HG02642 (cell line): ENCODE results near the gene PALD1.

ENCODE experiments used
- ATAC-seq: cut with Tn5 transposase; IDR thresholded peaks from one replicate; pipeline ENCODE4 v1.9.1; 2021; ENCODE audit warnings: mild to moderate bottlenecking; ENCODE audit not compliant: unreplicated experiment, poor library complexity

PALD1 gene

GRCh38 chr10:70532554-70533188 lies 54.1 kb downstream of the PALD1 start:
- ATAC-seq: no peak

- no peak for ATAC-seq
These were observed 54.6 kb downstream of the PALD1 start for GRCh38 chr10:70533189-70533558.

GRCh38 chr10:70534281-70534680 lies 55.7 kb downstream of the PALD1 start:
- no peak for ATAC-seq

GRCh38 chr10:70535001-70535400 lies 56.4 kb downstream of the PALD1 start:
- ATAC-seq: no peak

GRCh38 chr10:70535451-70535850 lies 56.9 kb downstream of the PALD1 start:
- ATAC-seq: no peak

- no peak for ATAC-seq
These were observed 57.8 kb downstream of the PALD1 start for GRCh38 chr10:70536196-70536861.

- ATAC-seq: no peak
These were observed 59.0 kb downstream of the PALD1 start for GRCh38 chr10:70537398-70538194.

GRCh38 chr10:70538195-70538520 lies 59.6 kb downstream of the PALD1 start:
- ATAC-seq: no peak

- ATAC-seq: no peak
These were observed 60.3 kb downstream of the PALD1 start for GRCh38 chr10:70538731-70539338.

- ATAC-seq: no peak
These were observed 60.9 kb downstream of the PALD1 start for GRCh38 chr10:70539471-70539870.

GRCh38 chr10:70540089-70540788 lies 61.7 kb downstream of the PALD1 start:
- ATAC-seq: no peak

GRCh38 chr10:70540789-70541360 lies 62.3 kb downstream of the PALD1 start:
- ATAC-seq: no peak

- no peak for ATAC-seq
These were observed 63.4 kb downstream of the PALD1 start for GRCh38 chr10:70541736-70542564.

- no peak for ATAC-seq
These were observed 64.0 kb downstream of the PALD1 start for GRCh38 chr10:70542565-70542938.

GRCh38 chr10:70543911-70544310 lies 65.3 kb downstream of the PALD1 start:
- no peak for ATAC-seq

GRCh38 chr10:70544431-70545340 lies 66.1 kb downstream of the PALD1 start:
- ATAC-seq: no peak

GRCh38 chr10:70546584-70546983 lies 68.0 kb downstream of the PALD1 start:
- ATAC-seq: no peak

- ATAC-seq: no peak
These were observed 70.9 kb downstream of the PALD1 start for GRCh38 chr10:70549351-70549961.
